ENCODE results near the gene MAGEC1.
"Not testable (repeated sequence)": the region's sequence is repeated elsewhere in the genome, so short reads cannot be mapped to it uniquely, and the experiment has no call there.

MAGEC1 gene, protein sequence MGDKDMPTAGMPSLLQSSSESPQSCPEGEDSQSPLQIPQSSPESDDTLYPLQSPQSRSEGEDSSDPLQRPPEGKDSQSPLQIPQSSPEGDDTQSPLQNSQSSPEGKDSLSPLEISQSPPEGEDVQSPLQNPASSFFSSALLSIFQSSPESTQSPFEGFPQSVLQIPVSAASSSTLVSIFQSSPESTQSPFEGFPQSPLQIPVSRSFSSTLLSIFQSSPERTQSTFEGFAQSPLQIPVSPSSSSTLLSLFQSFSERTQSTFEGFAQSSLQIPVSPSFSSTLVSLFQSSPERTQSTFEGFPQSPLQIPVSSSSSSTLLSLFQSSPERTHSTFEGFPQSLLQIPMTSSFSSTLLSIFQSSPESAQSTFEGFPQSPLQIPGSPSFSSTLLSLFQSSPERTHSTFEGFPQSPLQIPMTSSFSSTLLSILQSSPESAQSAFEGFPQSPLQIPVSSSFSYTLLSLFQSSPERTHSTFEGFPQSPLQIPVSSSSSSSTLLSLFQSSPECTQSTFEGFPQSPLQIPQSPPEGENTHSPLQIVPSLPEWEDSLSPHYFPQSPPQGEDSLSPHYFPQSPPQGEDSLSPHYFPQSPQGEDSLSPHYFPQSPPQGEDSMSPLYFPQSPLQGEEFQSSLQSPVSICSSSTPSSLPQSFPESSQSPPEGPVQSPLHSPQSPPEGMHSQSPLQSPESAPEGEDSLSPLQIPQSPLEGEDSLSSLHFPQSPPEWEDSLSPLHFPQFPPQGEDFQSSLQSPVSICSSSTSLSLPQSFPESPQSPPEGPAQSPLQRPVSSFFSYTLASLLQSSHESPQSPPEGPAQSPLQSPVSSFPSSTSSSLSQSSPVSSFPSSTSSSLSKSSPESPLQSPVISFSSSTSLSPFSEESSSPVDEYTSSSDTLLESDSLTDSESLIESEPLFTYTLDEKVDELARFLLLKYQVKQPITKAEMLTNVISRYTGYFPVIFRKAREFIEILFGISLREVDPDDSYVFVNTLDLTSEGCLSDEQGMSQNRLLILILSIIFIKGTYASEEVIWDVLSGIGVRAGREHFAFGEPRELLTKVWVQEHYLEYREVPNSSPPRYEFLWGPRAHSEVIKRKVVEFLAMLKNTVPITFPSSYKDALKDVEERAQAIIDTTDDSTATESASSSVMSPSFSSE

DNA sequence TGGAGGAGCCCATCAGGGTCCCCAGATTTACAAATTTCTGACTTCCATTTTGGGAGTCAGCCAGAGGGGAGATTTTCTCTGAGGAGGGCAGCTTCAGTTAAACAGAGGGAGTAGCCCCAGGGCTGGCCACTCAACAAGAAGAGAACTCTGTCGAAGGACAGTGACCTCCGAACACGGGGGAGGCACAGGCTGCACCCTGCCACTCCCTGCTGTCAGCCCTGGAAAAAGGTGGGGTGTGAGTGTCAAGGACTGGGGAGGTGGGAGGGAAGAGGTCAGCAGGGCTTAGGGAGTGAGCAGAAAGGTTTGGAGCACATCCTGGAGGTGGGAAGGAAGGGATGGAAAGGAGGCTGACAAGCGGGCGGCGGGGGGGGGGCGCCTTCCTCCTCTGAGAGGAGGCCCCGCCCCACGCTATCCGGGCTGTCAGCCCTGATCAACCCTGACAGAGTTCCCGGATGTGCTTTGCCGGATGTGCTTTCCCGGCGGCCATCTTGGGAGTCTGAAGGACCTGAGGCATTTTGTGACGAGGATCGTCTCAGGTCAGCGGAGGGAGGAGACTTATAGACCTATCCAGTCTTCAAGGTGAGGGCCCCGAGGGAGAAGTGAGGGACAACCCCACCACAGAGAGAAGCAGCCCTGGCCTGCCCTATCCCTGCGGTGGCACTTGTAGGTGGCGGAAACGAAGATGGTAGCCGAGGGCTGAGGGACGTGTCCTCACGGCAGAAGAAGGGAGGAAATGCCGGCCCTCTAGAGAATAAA is at the start of gene MAGEC1:
Gene MAGEC1 (plus strand): TSS at position 495 of the 756 bp plus-strand sequence. CDS start 1,179 bp downstream, outside the sequence.
- TF ChIP-seq, protein P1, sequence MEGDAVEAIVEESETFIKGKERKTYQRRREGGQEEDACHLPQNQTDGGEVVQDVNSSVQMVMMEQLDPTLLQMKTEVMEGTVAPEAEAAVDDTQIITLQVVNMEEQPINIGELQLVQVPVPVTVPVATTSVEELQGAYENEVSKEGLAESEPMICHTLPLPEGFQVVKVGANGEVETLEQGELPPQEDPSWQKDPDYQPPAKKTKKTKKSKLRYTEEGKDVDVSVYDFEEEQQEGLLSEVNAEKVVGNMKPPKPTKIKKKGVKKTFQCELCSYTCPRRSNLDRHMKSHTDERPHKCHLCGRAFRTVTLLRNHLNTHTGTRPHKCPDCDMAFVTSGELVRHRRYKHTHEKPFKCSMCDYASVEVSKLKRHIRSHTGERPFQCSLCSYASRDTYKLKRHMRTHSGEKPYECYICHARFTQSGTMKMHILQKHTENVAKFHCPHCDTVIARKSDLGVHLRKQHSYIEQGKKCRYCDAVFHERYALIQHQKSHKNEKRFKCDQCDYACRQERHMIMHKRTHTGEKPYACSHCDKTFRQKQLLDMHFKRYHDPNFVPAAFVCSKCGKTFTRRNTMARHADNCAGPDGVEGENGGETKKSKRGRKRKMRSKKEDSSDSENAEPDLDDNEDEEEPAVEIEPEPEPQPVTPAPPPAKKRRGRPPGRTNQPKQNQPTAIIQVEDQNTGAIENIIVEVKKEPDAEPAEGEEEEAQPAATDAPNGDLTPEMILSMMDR (IDR thresholded peaks at IDR 0.05; ENCODE audit: insufficient read depth, low read length, poor library complexity, severe bottlenecking), result no peak
- DNase-seq (ENCODE audit: extremely low read depth, insufficient read length), result no peak
- no peaks in the 10 kb centered on the region for H3K27me3 ChIP-seq (replicated peaks; ENCODE audit: control insufficient read depth, insufficient read depth, low read length)
- no peak within 1 kb of the TSS for H3K4me3 ChIP-seq (replicated peaks; ENCODE audit: low read depth, low read length)
- H3K36me3 ChIP-seq (ENCODE audit: control insufficient read depth, insufficient read depth, low read length), result no peaks in the 10 kb centered on the region

DNA sequence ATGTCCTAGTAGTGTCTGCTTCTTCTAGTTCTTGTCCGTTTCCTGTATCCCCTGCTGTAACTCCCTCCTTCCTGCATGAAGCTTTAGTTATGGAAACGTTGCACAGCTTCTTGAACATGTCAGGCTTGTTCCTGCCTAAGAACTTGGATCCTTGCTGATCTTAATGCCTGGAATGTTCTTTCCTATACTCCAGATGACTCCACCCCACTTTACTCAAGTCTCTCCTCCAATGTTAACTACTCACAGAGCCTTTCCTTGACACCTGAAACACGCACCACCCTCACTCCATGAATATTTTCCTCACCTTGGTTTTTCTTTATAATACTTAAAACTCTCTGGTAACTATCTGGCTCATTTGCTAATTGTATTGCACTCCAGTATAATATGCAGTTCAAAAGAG is 46.2 kb upstream of the MAGEC1 start:
- Histone ChIP-seq H3K27me3 (replicated peaks; ENCODE audit: control insufficient read depth, insufficient read depth, low read length) (no peaks in the 10 kb centered on the region), H3K4me3 (replicated peaks; ENCODE audit: low read depth, low read length) (no peak overlapping the region), H3K36me3 (ENCODE audit: control insufficient read depth, insufficient read depth, low read length) (no peaks in the 10 kb centered on the region)
- DNase-seq (ENCODE audit: extremely low read depth, insufficient read length), result no peak
- TF ChIP-seq, protein P1 (IDR thresholded peaks at IDR 0.05; ENCODE audit: insufficient read depth, low read length, poor library complexity, severe bottlenecking), result no peak

DNA sequence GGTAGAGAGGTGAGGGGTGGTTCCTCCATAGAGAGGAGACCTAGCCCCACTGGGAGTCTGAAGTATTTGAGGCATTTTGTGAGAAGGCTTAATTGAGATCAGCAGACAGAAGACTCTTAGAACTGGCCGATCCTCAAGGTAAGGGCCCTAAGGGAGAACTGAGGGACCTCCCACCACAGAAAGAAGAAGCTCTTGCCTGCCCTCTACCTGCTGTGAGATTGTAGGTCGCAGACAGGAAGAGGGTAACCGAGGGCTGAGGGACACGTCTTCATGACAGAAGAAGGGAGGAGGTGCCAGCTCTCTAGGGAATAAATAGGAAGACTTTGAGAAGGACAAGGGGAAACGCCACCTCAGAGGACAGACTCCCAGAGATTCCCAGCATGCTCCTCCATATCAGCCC is 24.1 kb upstream of the MAGEC1 start:
- DNase-seq (ENCODE audit: extremely low read depth, insufficient read length), result no peak
- Histone ChIP-seq H3K4me3 (replicated peaks; ENCODE audit: low read depth, low read length) (no peak overlapping the region), H3K27me3 (replicated peaks; ENCODE audit: control insufficient read depth, insufficient read depth, low read length) (no peaks in the 10 kb centered on the region), H3K36me3 (ENCODE audit: control insufficient read depth, insufficient read depth, low read length) (no peaks in the 10 kb centered on the region)
- TF ChIP-seq, protein P1 (IDR thresholded peaks at IDR 0.05; ENCODE audit: insufficient read depth, low read length, poor library complexity, severe bottlenecking), result no peak

DNA sequence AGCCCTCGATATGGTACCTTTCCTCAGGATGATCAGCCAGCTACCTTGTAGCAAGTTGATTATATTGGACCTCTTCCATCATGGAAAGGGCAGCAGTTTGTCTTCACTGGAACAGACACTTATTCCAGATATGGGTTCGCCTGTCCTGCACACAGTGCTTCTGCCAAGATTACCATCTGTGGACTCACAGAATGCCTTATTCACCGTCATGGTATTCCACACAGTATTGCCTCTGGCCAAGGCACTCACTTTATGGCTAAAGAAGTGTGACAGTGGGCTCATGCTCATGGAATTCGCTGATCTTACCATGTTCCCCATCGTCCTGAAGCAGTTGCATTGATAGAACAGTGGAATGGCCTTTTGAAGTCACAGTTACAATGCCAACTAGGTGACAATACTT is 14.9 kb upstream of the MAGEC1 start:
- DNase-seq (ENCODE audit: extremely low read depth, insufficient read length); H3K27me3 ChIP-seq (replicated peaks; ENCODE audit: control insufficient read depth, insufficient read depth, low read length); H3K4me3 ChIP-seq (replicated peaks; ENCODE audit: low read depth, low read length); H3K36me3 ChIP-seq (ENCODE audit: control insufficient read depth, insufficient read depth, low read length): not testable (repeated sequence)

DNA sequence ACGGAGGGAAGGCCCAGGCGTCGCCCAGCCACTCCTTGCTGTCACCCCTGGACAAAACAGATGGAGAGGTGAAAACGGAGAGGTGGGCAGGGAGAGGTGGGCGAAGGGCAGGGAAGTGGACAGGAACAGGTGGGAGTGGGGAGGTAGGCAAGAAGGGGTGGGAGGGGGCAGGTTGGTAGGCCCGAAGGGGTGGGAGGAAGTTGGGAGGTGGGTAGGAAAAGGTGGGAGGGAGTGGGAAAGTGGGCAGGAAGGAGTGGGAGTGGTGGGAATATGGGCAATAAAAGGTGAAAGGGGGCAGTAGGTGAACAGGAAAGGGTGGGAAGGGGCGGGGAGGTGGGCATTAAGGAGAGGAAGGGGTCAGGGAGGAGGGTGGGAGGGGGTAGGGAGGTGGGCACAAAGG is 9.0 kb upstream of the MAGEC1 start:
- no peaks in the 10 kb centered on the region for H3K27me3 ChIP-seq (replicated peaks; ENCODE audit: control insufficient read depth, insufficient read depth, low read length)
- TF ChIP-seq, protein P1 (IDR thresholded peaks at IDR 0.05; ENCODE audit: insufficient read depth, low read length, poor library complexity, severe bottlenecking), result no peak
- H3K4me3 ChIP-seq (replicated peaks; ENCODE audit: low read depth, low read length), result no peak overlapping the region
- no peak for DNase-seq (ENCODE audit: extremely low read depth, insufficient read length)
- H3K36me3 ChIP-seq (ENCODE audit: control insufficient read depth, insufficient read depth, low read length), result no peaks in the 10 kb centered on the region
